Measurements from ENCODE around the gene ZNRD2. TPM values are rescaled to one million over a fixed set of nuclear protein-coding genes. Genes with fewer than 3 reads are reported as not detected.

The ZNRD2 gene
- total and polyA plus RNA-seq, 4 experiments from 2014 or later = 24.6 to 74.9 (median 48.8) TPM

GRCh38 chr11:65572356-65573051 lies 2.2 kb downstream of the ZNRD2 start, which contains the start of gene FAM89B:
Gene FAM89B (plus strand): TSS chr11:65572538. CDS start chr11:65572670, 132 bp downstream.
- H3K36me3 Mint-ChIP-seq = peaks cover 0 to 49% of the 10 kb centered on the region in 2 donors
- H3K9me3 Mint-ChIP-seq = no peaks in the 10 kb centered on the region
- DNase-seq = peak; percentile 86 to 93 (median 88)
- H3K27me3 Mint-ChIP-seq = peaks cover 0 to 3% of the 10 kb centered on the region in 2 donors
- H3K27me3 ChIP-seq (ENCODE audit: insufficient read depth, low read length) = no peaks in the 10 kb centered on the region
- peak within 1 kb of the TSS; percentile 99 for H3K27ac ChIP-seq (ENCODE audit: low read depth, low read length)
- peak within 1 kb of the TSS; percentile 71 to 89 for H3K4me3 ChIP-seq (ENCODE audit: low read length in 2 of 2)
- H3K9me3 ChIP-seq (ENCODE audit: control insufficient read depth in 1 of 2, low read length in 2 of 2) = no peaks in the 10 kb centered on the region
- ChIA-PET CTCF (ENCODE audit: partially characterized antibody) (interaction anchor here (0.6 to 4.8 kb wide), 18 partner anchors 9 to 450 kb away, joined by 3 to 66 read pairs (median 4); partner anchors contain the start of genes MAP3K11, PCNX3 and SCYL1), POLR2A (ENCODE audit: partially characterized antibody) (interaction anchor here (0.6 to 17.1 kb wide), 34 partner anchors 11 to 545 kb away, joined by 3 to 403 read pairs (median 5); partner anchors contain the start of genes CCDC85B, CFL1, FOSL1 and LTBP3)
- H3K36me3 ChIP-seq (ENCODE audit: insufficient read depth, low read length) = no peaks in the 10 kb centered on the region
- H3K4me3 Mint-ChIP-seq = peak within 1 kb of the TSS; percentile 91 to 100 (median 98)
- peaks cover 69% of the 10 kb centered on the region for H3K4me1 ChIP-seq (ENCODE audit: insufficient read depth, low read length)
- intact Hi-C loops (cut with micrococcal nuclease) = loop anchor here (5.0 kb wide), 2 partner anchors 145 to 545 kb away; partner anchors contain the start of gene SNX15
- H3K4me1 Mint-ChIP-seq = peaks cover 31 to 88% (median 58%) of the 10 kb centered on the region in 4 donors
- peak within 1 kb of the TSS; percentile 93 to 100 (median 96) for H3K27ac Mint-ChIP-seq

- peak overlapping the region; percentile 99 for H3K27ac ChIP-seq (ENCODE audit: low read depth, low read length)
- H3K4me3 ChIP-seq (ENCODE audit: low read length in 2 of 2) = peak overlapping the region; percentile 71 to 89
- peaks cover 69% of the 10 kb centered on the region for H3K4me1 ChIP-seq (ENCODE audit: insufficient read depth, low read length)
- H3K36me3 ChIP-seq (ENCODE audit: insufficient read depth, low read length) = no peaks in the 10 kb centered on the region
- H3K4me1 Mint-ChIP-seq = peaks cover 34 to 88% (median 60%) of the 10 kb centered on the region in 4 donors
- H3K36me3 Mint-ChIP-seq = peaks cover 0 to 52% of the 10 kb centered on the region in 2 donors
- CTCF ChIA-PET (ENCODE audit: partially characterized antibody) = interaction anchor here (0.6 to 4.8 kb wide), 17 partner anchors 10 to 451 kb away, joined by 3 to 66 read pairs (median 5); partner anchors contain the start of genes MAP3K11, PCNX3 and SCYL1
- POLR2A ChIA-PET (ENCODE audit: partially characterized antibody) = interaction anchor here (0.5 to 17.1 kb wide), 24 partner anchors 10 to 327 kb away, joined by 3 to 403 read pairs (median 6); partner anchors contain the start of genes CCDC85B, FOSL1, LTBP3 and MALAT1
- H3K9me3 ChIP-seq (ENCODE audit: control insufficient read depth in 1 of 2, low read length in 2 of 2) = no peaks in the 10 kb centered on the region
- H3K9me3 Mint-ChIP-seq = no peaks in the 10 kb centered on the region
- peak overlapping the region; percentile 90 to 99 (median 93) for H3K27ac Mint-ChIP-seq
- peak overlapping the region; percentile 89 to 94 (median 91) for H3K4me3 Mint-ChIP-seq
- no peaks in the 10 kb centered on the region for H3K27me3 ChIP-seq (ENCODE audit: insufficient read depth, low read length)
- H3K27me3 Mint-ChIP-seq = peaks cover 0 to 3% of the 10 kb centered on the region in 2 donors
- DNase-seq = peak in 2 of 5 donors; percentile 36 to 51
- intact Hi-C loops (cut with micrococcal nuclease) = loop anchor here (1.0 to 5.0 kb wide), 7 partner anchors 15 to 546 kb away; partner anchors contain the start of genes PCNX3, SCYL1 and SNX15
Observed at GRCh38 chr11:65573391-65574079, 3.3 kb downstream of the ZNRD2 start.

GRCh38 chr11:65574109-65574810 lies 4.0 kb downstream of the ZNRD2 start:
- ChIA-PET CTCF (ENCODE audit: partially characterized antibody) (interaction anchor here (1.1 to 4.8 kb wide), 8 partner anchors 11 to 41 kb away, joined by 3 to 50 read pairs (median 14); partner anchors contain the start of genes MAP3K11 and PCNX3), POLR2A (ENCODE audit: partially characterized antibody) (interaction anchor here (0.5 to 17.1 kb wide), 23 partner anchors 14 to 798 kb away, joined by 3 to 403 read pairs (median 33); partner anchors contain the start of genes CCDC85B, KCNK7, LTBP3 and MALAT1)
- H3K27ac Mint-ChIP-seq = peak overlapping the region; percentile 97 to 99 (median 98)
- Histone ChIP-seq H3K36me3 (ENCODE audit: insufficient read depth, low read length) (peaks cover 2% of the 10 kb centered on the region), H3K4me1 (ENCODE audit: insufficient read depth, low read length) (peaks cover 69% of the 10 kb centered on the region), H3K27me3 (ENCODE audit: insufficient read depth, low read length) (no peaks in the 10 kb centered on the region), H3K4me3 (ENCODE audit: low read length in 2 of 2) (peak overlapping the region; percentile 75 to 89), H3K27ac (ENCODE audit: low read depth, low read length) (peak overlapping the region; percentile 99), H3K9me3 (ENCODE audit: control insufficient read depth in 1 of 2, low read length in 2 of 2) (no peaks in the 10 kb centered on the region)
- H3K27me3 Mint-ChIP-seq = peaks cover 0 to 3% of the 10 kb centered on the region in 2 donors
- H3K36me3 Mint-ChIP-seq = peaks cover 0 to 53% of the 10 kb centered on the region in 2 donors
- peaks cover 30 to 84% (median 58%) of the 10 kb centered on the region in 4 donors for H3K4me1 Mint-ChIP-seq
- H3K9me3 Mint-ChIP-seq = no peaks in the 10 kb centered on the region
- DNase-seq = peak; percentile 81 to 92 (median 84)
- intact Hi-C loops (cut with micrococcal nuclease) = loop anchor here (1.0 to 5.0 kb wide), 7 partner anchors 14 to 547 kb away; partner anchors contain the start of genes PCNX3, SCYL1 and SNX15
- peak overlapping the region; percentile 93 to 99 (median 96) for H3K4me3 Mint-ChIP-seq

- H3K36me3 Mint-ChIP-seq = peaks cover 0 to 54% of the 10 kb centered on the region in 2 donors
- Histone ChIP-seq H3K27me3 (ENCODE audit: insufficient read depth, low read length) (no peaks in the 10 kb centered on the region), H3K4me1 (ENCODE audit: insufficient read depth, low read length) (peaks cover 66% of the 10 kb centered on the region), H3K36me3 (ENCODE audit: insufficient read depth, low read length) (peaks cover 9% of the 10 kb centered on the region), H3K4me3 (ENCODE audit: low read length in 2 of 2) (peak overlapping the region; percentile 75 to 89), H3K27ac (ENCODE audit: low read depth, low read length) (peak overlapping the region; percentile 99), H3K9me3 (ENCODE audit: control insufficient read depth in 1 of 2, low read length in 2 of 2) (no peaks in the 10 kb centered on the region)
- H3K27me3 Mint-ChIP-seq = peaks cover 0 to 3% of the 10 kb centered on the region in 2 donors
- peak in 2 of 5 donors; percentile 43 to 49 for DNase-seq
- ChIA-PET POLR2A (ENCODE audit: partially characterized antibody) (interaction anchor here (0.5 to 17.1 kb wide), 32 partner anchors 9 to 799 kb away, joined by 3 to 403 read pairs (median 5); partner anchors contain the start of genes C11orf68, DRAP1, KCNK7 and LTBP3), CTCF (ENCODE audit: partially characterized antibody) (interaction anchor here (0.6 to 5.1 kb wide), 9 partner anchors 9 to 136 kb away, joined by 3 to 50 read pairs (median 5); no protein-coding TSS in a partner anchor)
- peaks cover 27 to 80% (median 56%) of the 10 kb centered on the region in 4 donors for H3K4me1 Mint-ChIP-seq
- intact Hi-C loops (cut with micrococcal nuclease) = loop anchor here (1.0 to 5.0 kb wide), 7 partner anchors 13 to 548 kb away; partner anchors contain the start of genes PCNX3, SCYL1 and SNX15
- no peaks in the 10 kb centered on the region for H3K9me3 Mint-ChIP-seq
- H3K4me3 Mint-ChIP-seq = peak overlapping the region; percentile 93 to 99 (median 96)
- H3K27ac Mint-ChIP-seq = peak overlapping the region; percentile 97 to 99 (median 98)
Observed at GRCh38 chr11:65574811-65575567, 4.7 kb downstream of the ZNRD2 start.

GRCh38 chr11:65575568-65576231 lies 5.4 kb downstream of the ZNRD2 start, which contains the start of gene EHBP1L1:
Gene EHBP1L1 (plus strand): TSS chr11:65576053. CDS start chr11:65576303, 250 bp downstream.
- peaks cover 25 to 76% (median 52%) of the 10 kb centered on the region in 4 donors for H3K4me1 Mint-ChIP-seq

More at GRCh38 chr11:65575568-65576231, 5.4 kb downstream of the ZNRD2 start, which contains the start of gene EHBP1L1:
- peaks cover 0 to 54% of the 10 kb centered on the region in 2 donors for H3K36me3 Mint-ChIP-seq
- CTCF ChIA-PET (ENCODE audit: partially characterized antibody) = interaction anchor here (0.6 to 5.1 kb wide), 14 partner anchors 9 to 135 kb away, joined by 3 to 50 read pairs (median 3); no protein-coding TSS in a partner anchor
- peaks cover 66% of the 10 kb centered on the region for H3K4me1 ChIP-seq (ENCODE audit: insufficient read depth, low read length)
- no peaks in the 10 kb centered on the region for H3K9me3 Mint-ChIP-seq
- POLR2A ChIA-PET (ENCODE audit: partially characterized antibody) = interaction anchor here (0.6 to 17.1 kb wide), 36 partner anchors 8 to 737 kb away, joined by 3 to 403 read pairs (median 4); partner anchors contain the start of genes C11orf68, DRAP1, KCNK7 and LTBP3
- H3K4me3 Mint-ChIP-seq = peak within 1 kb of the TSS; percentile 93 to 99 (median 96)
- H3K27me3 ChIP-seq (ENCODE audit: insufficient read depth, low read length) = no peaks in the 10 kb centered on the region
- H3K4me3 ChIP-seq (ENCODE audit: low read length in 2 of 2) = peak within 1 kb of the TSS; percentile 88 to 89
- peak within 1 kb of the TSS; percentile 99 for H3K27ac ChIP-seq (ENCODE audit: low read depth, low read length)
- no peaks in the 10 kb centered on the region for H3K27me3 Mint-ChIP-seq
- intact Hi-C loops (cut with micrococcal nuclease) = loop anchor here (2.0 kb wide), 2 partner anchors 51 to 77 kb away; partner anchors contain the start of gene SCYL1
- no peaks in the 10 kb centered on the region for H3K9me3 ChIP-seq (ENCODE audit: control insufficient read depth in 1 of 2, low read length in 2 of 2)
- DNase-seq = peak; percentile 71 to 87 (median 81)
- H3K36me3 ChIP-seq (ENCODE audit: insufficient read depth, low read length) = peaks cover 16% of the 10 kb centered on the region
- peak within 1 kb of the TSS; percentile 97 to 99 (median 98) for H3K27ac Mint-ChIP-seq
